Uterus (tissue), 4 donors: ENCODE data around the gene AP4S1. TPM values are rescaled to one million over a fixed set of nuclear protein-coding genes. Genes with fewer than 3 reads are reported as not detected.
"Not testable (repeated sequence)": the region's sequence is repeated elsewhere in the genome, so short reads cannot be mapped to it uniquely, and the experiment has no call there.

Experiments used
- DNase-seq, 2 donors: peaks; one replicate each; pipeline ENCODE4 v3.0.0-alpha.2; 2019 to 2020
- H3K27ac ChIP-seq, 2 donors: fragments of 200-600 bp; sonication (generic); 1 replicate in 1 of 2; 2 replicates in 1 of 2; pipeline ENCODE4 v1.5.1; 2016 to 2018
- H3K27me3 ChIP-seq, 2 donors: fragments of 200-600 bp; sonication (generic); one replicate each; pipeline ENCODE4 v1.5.1; 2018 to 2019; ENCODE audit warnings: control low read depth in 1 of 2
- H3K36me3 ChIP-seq, 2 donors: fragments of 200-600 bp; sonication (generic); one replicate each; pipeline ENCODE4 v1.5.1; 2019; ENCODE audit warnings: control low read depth in 1 of 2
- H3K4me1 ChIP-seq, 2 donors: fragments of 200-600 bp; sonication (generic); one replicate each; pipeline ENCODE4 v1.5.1; 2018 to 2019; ENCODE audit warnings: control low read depth in 1 of 2
- H3K4me3 ChIP-seq, 2 donors: fragments of 200-600 bp; sonication (generic); 1 replicate in 1 of 2; 2 replicates in 1 of 2; pipeline ENCODE4 v1.5.1; 2018 to 2019; ENCODE audit warnings: mild to moderate bottlenecking in 1 of 2
- H3K9me3 ChIP-seq, 2 donors: fragments of 200-600 bp; sonication (generic); one replicate each; pipeline ENCODE4 v1.5.1; 2019; ENCODE audit warnings: control low read depth in 1 of 2
- CTCF ChIP-seq, 4 experiments: fragments of 200-600 bp in 2 of 4; fragments of 450-650 bp in 2 of 4; sonication (generic) in 2 of 4; IDR thresholded peaks; one replicate each; pipeline ENCODE4 v1.5.1; 2016 to 2019; ENCODE audit warnings: antibody characterized with exemption in 4 of 4, mild to moderate bottlenecking in 2 of 4, moderate library complexity in 1 of 4
- POLR2A ChIP-seq, 2 donors: fragments of 450-650 bp; IDR thresholded peaks; one replicate each; pipeline ENCODE4 v1.6.1; 2016; ENCODE audit warnings: antibody characterized with exemption in 2 of 2, mild to moderate bottlenecking in 1 of 2, moderate library complexity in 1 of 2
- intact Hi-C: fragments of 100-400 bp; cut with DNase I; formaldehyde crosslinking; loops from one replicate; pipeline ENCODE4 v1.15.1; 2023; ENCODE audit warnings: low total_unique reads
- total RNA-seq, 4 donors: library from RNA; depleted of rRNA in 3 of 4; stranded (reverse); fragments of >200 nt in 3 of 4; gene quantifications; one replicate each; pipeline versions ENCODE4 v1.1.0 to v1.2.4, GENCODE V29; 2014 to 2023
- donor health status: DM: yes; HTN: yes; CAD: no.

The AP4S1 gene
- 10 to 100 TPM in 2 of 4 donors, 1 to 10 TPM in 2; 2.3 to 30.4 (median 9.9) TPM for total RNA-seq

- peak; percentile 40 to 52 for DNase-seq
- Histone ChIP-seq H3K27me3 (no peaks in the 10 kb centered on the region), H3K9me3 (no peaks in the 10 kb centered on the region), H3K4me3 (peak within 1 kb of the TSS; percentile 74 to 80), H3K4me1 (peaks cover 0 to 8% of the 10 kb centered on the region in 2 donors), H3K27ac (peak within 1 kb of the TSS; percentile 98 to 99), H3K36me3 (no peaks in the 10 kb centered on the region)
- no peak for TF ChIP-seq CTCF (IDR thresholded peaks at IDR 0.05)
- peak in 1 of 2 donors; percentile 9 for TF ChIP-seq POLR2A (IDR thresholded peaks at IDR 0.05)
- intact Hi-C loops, result no loop called here
Observed at GRCh38 chr14:31025367-31026076, at the start of gene AP4S1. AP4S1 (plus strand) TSS chr14:31025649; CDS start chr14:31066197, 40,548 bp downstream.

DNA sequence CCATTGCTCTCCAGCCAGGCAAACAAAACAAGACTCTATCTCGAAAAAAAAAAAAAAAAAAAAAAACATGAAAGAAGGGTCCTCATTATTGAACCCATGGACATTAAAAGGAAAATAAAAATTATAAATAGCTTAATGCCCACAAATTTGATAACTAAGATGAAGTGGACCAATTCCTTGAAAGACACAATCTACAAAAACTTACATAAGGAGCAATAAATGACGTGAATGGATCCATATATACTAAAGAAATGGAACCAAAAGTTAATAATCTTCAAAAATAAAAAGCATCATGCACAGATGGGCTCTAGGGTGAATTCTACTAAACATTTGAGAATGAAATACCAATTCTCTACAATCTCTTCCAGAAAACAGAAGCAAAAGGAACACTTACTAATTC, 47.7 kb upstream of the AP4S1 start:
- intact Hi-C loops, result no loop called here
- TF ChIP-seq CTCF (IDR thresholded peaks at IDR 0.05) (no peak), POLR2A (IDR thresholded peaks at IDR 0.05) (no peak)
- H3K9me3 ChIP-seq, result no peaks in the 10 kb centered on the region
- no peaks in the 10 kb centered on the region for H3K4me1 ChIP-seq
- H3K27me3 ChIP-seq, result no peaks in the 10 kb centered on the region
- DNase-seq, result no peak
- H3K27ac ChIP-seq, result no peak overlapping the region
- no peaks in the 10 kb centered on the region for H3K36me3 ChIP-seq
- no peak overlapping the region for H3K4me3 ChIP-seq

- H3K4me1 ChIP-seq, H3K9me3 ChIP-seq, intact Hi-C loops, H3K27ac ChIP-seq, H3K36me3 ChIP-seq, H3K4me3 ChIP-seq, H3K27me3 ChIP-seq: not testable (repeated sequence)
- peak; percentile 60 to 65 (median 62) for TF ChIP-seq CTCF (IDR thresholded peaks at IDR 0.05)
- DNase-seq, result peak in 1 of 2 donors; percentile 35
Observed at GRCh38 chr14:30980106-30980704, 45.2 kb upstream of the AP4S1 start.

- TF ChIP-seq POLR2A (IDR thresholded peaks at IDR 0.05) (no peak), CTCF (IDR thresholded peaks at IDR 0.05) (no peak)
- Histone ChIP-seq H3K36me3 (no peaks in the 10 kb centered on the region), H3K4me3 (no peak overlapping the region), H3K27ac (no peak overlapping the region), H3K4me1 (no peaks in the 10 kb centered on the region), H3K27me3 (no peaks in the 10 kb centered on the region), H3K9me3 (no peaks in the 10 kb centered on the region)
- intact Hi-C loops, result no loop called here
- DNase-seq, result no peak
Observed at GRCh38 chr14:30980980-30981379, 44.5 kb upstream of the AP4S1 start.

GRCh38 chr14:30982533-30982932, 42.9 kb upstream of the AP4S1 start:
- H3K27me3 ChIP-seq, result no peaks in the 10 kb centered on the region
- no peak overlapping the region for H3K27ac ChIP-seq
- intact Hi-C loops, result no loop called here

More at GRCh38 chr14:30982533-30982932, 42.9 kb upstream of the AP4S1 start:
- DNase-seq, result no peak
- no peak for TF ChIP-seq POLR2A (IDR thresholded peaks at IDR 0.05)
- TF ChIP-seq CTCF (IDR thresholded peaks at IDR 0.05), result no peak
- Histone ChIP-seq H3K36me3 (no peaks in the 10 kb centered on the region), H3K4me1 (no peaks in the 10 kb centered on the region), H3K4me3 (no peak overlapping the region), H3K9me3 (no peaks in the 10 kb centered on the region)
